T-helper 1 cell treated with Interleukin-12 subunit alpha and Interleukin-12 subunit beta and Interleukin-4 antibody, amounts not matched to agents 30 ng/mL and 1 ng/mL, for 36 hours (primary cell): Measurements from ENCODE around the gene AGPS. TPM values are rescaled to one million over a fixed set of nuclear protein-coding genes. Genes with fewer than 3 reads are reported as not detected.
"Not testable (repeated sequence)": the region's sequence is repeated elsewhere in the genome, so short reads cannot be mapped to it uniquely, and the experiment has no call there.

Experiments
- intact Hi-C: fragments of 100-400 bp; cut with micrococcal nuclease; formaldehyde crosslinking; loops from one replicate; pipeline ENCODE4 v1.15.1; 2024
- total RNA-seq: library from RNA; stranded (reverse); gene quantifications from 2 replicates; pipeline ENCODE4 v1.2.3, GENCODE V29; 2022

AGPS gene
- total RNA-seq, 1 donor from 2014 or later, result 60.0 TPM

DNA sequence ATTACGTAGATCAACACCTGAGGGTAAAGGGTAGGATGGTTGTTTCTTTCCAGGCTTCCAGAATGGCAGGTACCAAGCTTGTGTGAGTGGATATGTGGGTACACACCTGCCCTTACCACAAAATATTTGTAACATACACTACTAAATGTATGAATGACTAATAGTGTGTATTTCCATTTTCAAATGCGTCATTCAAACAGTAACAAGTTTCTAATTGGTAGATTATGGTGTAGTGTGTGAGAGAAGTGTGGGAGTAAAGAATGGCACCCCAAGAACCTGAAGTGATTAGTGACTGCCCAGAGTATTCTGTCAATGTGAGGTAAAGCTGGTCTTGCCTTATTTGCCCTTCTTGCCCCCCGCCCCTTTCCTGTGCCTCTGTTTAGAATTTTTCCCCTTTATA lies 21.1 kb downstream of the AGPS start:
- intact Hi-C loops, result no loop called here

- intact Hi-C loops, result loop anchor here (5.0 kb wide), 1 partner anchor 767 kb away; no protein-coding TSS in a partner anchor
These were observed 26.7 kb downstream of the AGPS start for GRCh38 chr2:177419274-177419673.

GRCh38 chr2:177422271-177422670 lies 29.7 kb downstream of the AGPS start:
- intact Hi-C loops, result no loop called here

- intact Hi-C loops, result not testable (repeated sequence)
These were observed 31.5 kb downstream of the AGPS start for GRCh38 chr2:177424120-177424519.

DNA sequence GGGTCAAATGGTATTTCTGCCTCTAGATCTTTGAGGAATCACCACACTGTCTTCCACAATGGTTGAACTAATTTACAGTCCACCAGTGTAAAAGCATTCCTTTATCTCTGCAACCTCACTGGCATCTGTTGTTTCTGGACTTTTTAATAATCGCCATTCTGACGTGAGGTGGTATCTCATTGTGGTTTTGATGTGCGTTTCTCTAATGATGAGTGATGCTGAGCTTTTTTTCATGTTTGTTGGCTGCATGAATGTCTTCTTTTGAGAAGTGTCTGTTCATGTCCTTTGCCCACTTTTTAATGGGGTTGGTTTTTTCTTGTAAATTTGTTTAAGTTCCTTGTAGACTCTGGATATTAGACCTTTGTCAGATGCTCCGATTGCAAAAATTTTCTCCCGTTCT lies 32.0 kb downstream of the AGPS start:
- intact Hi-C loops, result not testable (repeated sequence)

- intact Hi-C loops, result no loop called here
These were observed 34.7 kb downstream of the AGPS start for GRCh38 chr2:177427316-177427715.

- intact Hi-C loops, result not testable (repeated sequence)
These were observed 35.4 kb downstream of the AGPS start for GRCh38 chr2:177427936-177428335.

DNA sequence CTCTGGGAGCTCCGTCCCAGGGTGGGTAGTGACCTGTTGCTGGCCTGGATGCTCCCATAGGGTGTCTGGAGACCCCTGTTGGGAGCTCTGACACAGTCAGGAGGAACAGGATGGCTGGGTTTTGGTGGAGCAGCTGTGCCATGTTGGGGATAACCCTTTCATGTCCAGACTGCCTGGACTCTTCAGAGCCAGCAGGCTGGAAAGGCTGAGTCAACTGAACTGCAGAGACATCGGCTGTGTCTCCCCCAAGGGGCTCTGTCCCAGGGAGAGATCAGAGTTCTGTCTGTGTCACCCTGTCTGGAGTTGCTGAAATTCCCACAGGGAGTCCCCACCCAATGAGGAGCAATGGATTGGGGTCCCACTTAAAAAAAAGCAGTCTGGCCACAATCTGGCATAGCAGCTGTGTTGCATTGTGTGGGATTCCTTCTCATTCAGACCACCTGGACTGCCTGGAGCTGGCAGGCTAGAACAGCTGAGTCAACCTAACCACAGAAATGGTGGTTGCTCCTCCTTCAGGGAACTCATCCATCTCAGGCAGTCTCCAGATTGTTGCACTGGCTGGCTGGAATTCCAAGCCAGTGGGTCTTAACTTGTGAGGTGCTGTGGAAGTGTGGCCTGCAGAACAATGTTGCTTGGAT lies 37.2 kb downstream of the AGPS start:
- intact Hi-C loops, result no loop called here

DNA sequence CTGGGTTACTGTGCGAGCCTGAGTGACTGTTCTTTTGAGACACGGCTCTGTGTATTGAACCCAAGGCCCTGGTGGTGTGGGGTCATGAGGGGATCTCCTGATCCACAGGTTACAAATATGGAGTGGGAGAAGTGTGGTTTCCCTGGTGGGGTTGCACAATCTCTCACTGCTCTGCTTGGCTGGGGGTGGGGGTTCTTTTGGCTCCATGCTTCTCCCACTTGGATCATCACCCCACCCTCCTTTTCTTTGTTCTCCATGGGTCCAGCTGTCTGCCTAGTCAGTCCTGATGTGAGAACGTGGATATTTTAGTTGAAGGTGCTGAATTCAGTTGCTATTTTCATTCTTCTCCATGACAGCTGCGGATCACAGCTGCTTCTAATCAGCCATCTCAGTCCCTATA lies 37.8 kb downstream of the AGPS start:
- intact Hi-C loops, result no loop called here

GRCh38 chr2:177431111-177431725 lies 38.6 kb downstream of the AGPS start:
- intact Hi-C loops, result not testable (repeated sequence)

GRCh38 chr2:177432703-177433102 lies 40.1 kb downstream of the AGPS start:
- intact Hi-C loops, result no loop called here

DNA sequence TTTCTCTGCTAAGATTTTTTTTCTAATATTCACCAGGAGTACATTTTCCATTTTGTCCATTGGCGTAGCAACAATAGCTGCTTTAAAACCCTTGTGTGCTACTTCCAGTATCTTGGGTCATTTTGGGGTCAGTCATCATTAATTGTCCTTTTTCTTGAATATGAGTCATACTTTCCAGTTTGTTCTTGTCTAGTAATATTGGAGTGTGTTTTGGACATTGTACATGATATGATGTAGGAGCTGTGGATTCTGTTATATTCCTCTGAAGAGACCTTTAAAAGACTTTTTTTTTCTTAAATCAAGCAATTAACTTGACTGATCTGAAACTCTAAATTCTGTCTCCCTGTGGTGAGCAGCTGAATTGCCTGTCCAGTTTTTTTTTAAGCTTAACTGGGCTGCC lies 40.8 kb downstream of the AGPS start:
- intact Hi-C loops, result no loop called here

DNA sequence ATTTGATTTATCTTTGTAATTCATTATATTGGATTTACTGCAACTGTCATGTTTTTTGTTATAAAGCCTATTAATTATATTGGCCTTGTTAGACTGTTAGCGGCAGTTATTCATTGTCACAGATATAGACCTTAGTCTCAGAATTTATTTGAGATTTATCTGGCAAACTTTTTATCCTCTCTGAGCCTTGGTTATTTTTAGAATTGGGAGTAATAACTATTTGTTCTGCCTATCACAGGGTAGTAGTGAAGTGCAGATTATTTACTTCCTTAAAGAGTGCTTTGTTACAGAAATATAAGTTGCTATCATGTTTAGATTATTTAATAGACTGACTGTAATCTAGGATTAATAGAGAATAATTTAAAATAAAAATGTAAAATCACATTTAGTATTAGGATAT lies 41.9 kb downstream of the AGPS start:
- intact Hi-C loops, result no loop called here

- intact Hi-C loops, result no loop called here
These were observed 52.6 kb downstream of the AGPS start for GRCh38 chr2:177445200-177445599.

- intact Hi-C loops, result no loop called here
These were observed 55.5 kb downstream of the AGPS start for GRCh38 chr2:177448031-177448430.

- intact Hi-C loops, result no loop called here
These were observed 56.6 kb downstream of the AGPS start for GRCh38 chr2:177449159-177449558.

DNA sequence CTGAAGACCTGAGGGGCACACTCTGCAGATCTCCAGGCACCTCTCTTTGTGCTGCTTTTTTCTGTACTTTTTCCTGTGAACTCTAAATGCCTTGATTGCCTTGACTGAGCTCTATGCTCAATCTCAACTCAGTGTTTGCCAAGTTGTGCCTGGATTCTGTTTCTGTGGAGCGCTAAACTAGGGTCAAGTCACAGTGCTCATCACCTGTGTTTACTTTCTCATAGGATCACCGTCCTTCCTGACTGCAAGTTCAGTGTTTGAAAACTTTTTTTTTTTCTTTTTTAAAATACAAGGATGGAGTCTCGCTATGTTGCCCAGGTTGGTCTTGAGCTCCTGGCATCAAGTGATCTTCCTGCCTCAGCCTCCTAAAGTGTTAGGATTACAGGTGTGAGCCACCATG lies 62.6 kb downstream of the AGPS start:
- intact Hi-C loops, result no loop called here

DNA sequence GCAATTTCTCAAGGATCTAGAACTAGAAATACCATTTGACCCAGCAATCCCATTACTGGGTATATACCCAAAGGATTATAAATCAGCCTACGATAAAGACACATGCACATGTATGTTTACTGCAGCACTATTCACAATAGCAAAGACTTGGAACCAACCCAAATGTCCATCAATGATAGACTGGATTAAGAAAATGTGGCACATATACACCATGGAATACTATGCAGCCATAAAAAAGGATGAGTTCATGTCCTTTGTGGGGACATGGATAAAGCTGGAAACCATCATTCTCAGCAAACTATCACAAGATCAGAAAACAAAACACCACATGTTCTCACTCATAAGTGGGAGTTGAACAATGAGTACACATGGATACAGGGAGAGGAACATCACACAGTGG lies 67.2 kb downstream of the AGPS start:
- intact Hi-C loops, result not testable (repeated sequence)

GRCh38 chr2:177460973-177461585 lies 68.5 kb downstream of the AGPS start:
- intact Hi-C loops, result no loop called here

DNA sequence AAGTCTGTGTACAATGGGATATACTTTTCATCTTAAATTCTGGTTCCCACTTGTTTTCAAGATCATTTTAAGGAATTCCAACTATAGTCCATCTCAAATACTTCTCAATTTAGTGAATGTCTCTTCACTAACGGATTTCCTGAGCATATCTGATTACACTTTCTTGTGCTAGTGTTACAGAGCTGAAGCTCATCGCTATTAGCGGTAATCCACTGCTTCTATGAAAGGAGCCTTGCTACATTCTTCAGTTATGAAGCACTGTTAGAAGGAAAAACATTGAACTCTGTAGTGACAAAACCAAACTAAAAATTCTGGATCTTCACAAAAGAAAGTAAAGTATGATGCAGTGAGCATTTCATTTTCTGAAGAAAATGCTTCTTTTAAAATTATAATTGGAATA lies 72.0 kb downstream of the AGPS start:
- intact Hi-C loops, result no loop called here

- intact Hi-C loops, result no loop called here
These were observed 73.0 kb downstream of the AGPS start for GRCh38 chr2:177465400-177466138.
